Activated CD8-positive, alpha-beta memory T cell treated with anti-CD3 and anti-CD28 coated beads, Interleukin-2, amount 50 U/mL, for 48 hours (primary cell): Measurements from ENCODE around the gene PPFIBP2.

Experiments used
- DNase-seq: peaks from one replicate; pipeline ENCODE4 v3.0.0-alpha.2; 2020

Gene PPFIBP2

DNA sequence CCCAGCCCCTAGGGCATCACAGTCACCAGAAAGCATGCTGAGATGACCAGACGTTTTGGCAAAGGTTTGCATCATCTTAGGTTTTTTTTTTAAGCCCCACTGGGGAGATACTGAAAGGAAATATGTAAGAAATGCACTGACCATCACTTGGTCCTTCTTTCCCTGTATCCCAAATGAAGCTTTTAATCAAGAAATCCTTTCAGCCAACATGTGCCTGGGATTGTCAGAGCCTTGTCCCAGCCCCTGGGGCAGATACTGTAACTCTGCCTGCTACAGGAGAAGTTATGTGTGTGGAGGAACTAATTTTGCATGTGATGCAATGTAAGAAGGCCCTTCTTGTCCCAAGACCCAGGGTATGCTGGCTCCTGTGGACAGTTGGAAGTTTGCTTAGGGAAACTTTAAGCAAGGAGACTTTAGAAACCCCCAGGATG is 65.6 kb downstream of the PPFIBP2 start:
- no peak for DNase-seq

- DNase-seq = no peak
These were observed 67.3 kb downstream of the PPFIBP2 start for GRCh38 chr11:7581021-7581590.

DNA sequence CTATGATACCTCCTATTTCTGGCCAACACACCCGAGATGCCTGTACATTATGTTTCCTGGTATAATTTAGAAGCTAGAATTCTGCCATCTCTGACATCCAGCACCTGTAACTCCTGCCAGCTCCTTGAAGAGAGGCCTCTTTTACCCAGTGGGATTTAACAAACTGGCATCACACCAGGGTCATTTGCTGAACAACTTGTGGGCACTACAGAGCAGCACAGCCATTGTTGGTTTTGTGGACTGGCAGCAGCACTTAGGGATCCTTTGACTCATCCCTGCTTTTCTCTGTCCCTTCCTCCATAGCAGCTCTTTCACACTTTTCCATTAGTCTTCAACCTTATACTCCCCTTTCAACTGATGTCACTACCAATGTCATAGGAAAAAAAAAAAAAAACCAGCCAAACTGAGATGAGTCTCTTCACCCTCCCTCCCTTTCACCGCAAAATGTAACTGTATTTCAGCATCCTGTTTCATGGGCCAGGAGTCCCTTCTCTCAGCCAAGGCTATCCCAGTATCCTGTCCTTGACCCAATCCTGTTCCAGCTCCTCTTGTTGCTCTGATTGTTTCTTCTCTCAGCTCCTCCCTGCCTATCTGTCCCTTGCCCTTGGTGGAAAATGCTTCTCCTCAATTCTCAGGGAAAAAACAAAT is 68.7 kb downstream of the PPFIBP2 start:
- no peak for DNase-seq

- DNase-seq = no peak
These were observed 69.4 kb downstream of the PPFIBP2 start for GRCh38 chr11:7583248-7583647.

DNA sequence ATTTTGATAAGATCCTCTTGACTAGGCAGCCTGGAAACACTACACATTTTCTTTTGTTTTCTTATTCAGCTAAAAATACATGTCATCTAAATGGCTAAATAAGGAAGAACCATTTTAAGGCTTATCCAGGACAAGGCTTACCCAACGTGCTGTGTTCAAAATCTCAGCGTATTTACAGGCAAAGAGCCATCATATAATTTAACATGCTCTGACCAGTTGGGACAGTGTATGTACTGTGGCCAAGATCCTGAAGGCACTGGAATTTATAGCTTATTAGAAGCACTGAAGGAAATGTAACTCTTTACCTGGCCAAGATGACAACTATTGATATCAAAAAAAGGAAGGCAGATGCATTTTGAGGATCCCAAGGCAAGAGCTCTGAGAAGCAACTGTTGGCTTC is 71.1 kb downstream of the PPFIBP2 start:
- no peak for DNase-seq

GRCh38 chr11:7585816-7586215 is 72.0 kb downstream of the PPFIBP2 start:
- DNase-seq = no peak

DNA sequence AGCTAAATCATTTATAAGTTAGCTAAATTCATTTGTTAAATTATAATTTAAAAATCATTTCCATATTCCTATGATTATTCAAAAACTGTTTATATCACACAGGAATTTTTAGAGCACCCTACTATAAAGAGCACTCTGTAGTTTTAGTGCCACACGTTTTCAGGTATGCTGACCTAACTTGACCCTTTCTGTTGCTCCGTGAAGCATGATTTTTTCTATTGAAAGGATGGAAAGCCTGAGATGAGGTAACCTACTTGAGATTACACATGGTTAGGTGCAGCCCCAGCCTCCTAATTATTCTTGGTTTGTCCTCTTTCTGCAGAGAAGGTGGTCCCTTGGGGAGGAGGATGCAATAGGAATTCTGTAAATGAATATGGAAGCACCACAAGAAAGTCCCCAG is 72.6 kb downstream of the PPFIBP2 start:
- DNase-seq = no peak

GRCh38 chr11:7587712-7588111 is 73.9 kb downstream of the PPFIBP2 start:
- no peak for DNase-seq

GRCh38 chr11:7589861-7590260 is 76.1 kb downstream of the PPFIBP2 start:
- DNase-seq = no peak

- no peak for DNase-seq
These were observed 76.7 kb downstream of the PPFIBP2 start for GRCh38 chr11:7590529-7590928.

DNA sequence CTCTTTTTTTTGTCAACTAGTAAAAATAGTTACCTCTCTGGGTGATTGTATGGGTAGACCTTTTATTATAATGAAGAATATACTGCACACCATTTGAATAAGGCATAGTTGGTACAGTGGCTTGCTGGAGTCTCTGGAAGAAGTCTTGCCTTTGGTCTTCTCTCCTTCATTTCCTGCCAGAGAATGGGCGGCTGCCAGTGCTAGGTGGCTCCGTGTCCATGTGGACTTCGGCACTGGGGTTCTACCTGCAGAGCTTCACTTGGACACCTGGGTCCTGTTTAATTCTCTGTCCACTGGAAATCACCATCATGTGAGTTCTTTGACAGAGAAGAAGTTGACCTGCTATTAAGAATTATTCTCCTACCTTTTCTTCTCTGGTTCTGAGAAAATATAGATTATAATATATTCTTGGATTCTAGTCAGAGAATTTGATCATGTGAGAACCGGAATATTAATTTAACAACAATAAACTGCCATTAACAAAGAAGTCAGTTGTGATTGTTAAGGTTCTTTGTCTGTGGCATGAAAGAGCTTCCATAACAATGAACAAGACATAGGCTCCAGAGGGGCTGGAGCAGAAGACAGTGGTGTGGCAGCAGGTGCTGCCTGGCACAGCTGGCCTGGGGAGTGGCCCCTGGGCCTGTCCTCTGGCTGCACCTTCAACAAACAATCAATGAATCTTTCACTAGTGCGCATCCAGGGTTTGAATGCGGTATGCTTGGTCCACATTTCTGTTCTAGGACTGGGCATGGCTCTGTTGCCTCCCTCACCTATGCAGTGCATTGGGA is 77.5 kb downstream of the PPFIBP2 start:
- DNase-seq = no peak

- no peak for DNase-seq
These were observed 78.2 kb downstream of the PPFIBP2 start for GRCh38 chr11:7591987-7592386.

DNA sequence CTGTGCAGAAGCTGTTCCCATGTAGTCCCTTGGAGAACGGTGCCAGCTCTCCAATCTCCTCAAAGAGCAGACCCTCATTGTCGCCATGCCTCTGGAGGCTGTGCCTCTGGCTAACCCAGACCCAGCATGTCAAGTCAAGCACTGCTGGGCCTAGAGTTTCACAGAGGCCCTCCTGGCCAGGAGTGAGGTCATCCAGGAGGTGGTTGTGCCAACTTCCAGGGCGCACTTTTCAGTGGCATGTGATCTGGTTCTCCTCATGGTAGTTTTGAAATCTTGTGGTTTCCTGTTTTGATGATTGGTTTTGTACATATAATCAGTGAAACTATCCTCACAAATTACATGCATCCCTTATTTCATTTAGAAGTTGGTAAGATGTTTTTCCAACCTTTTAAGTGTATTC is 78.9 kb downstream of the PPFIBP2 start:
- DNase-seq = no peak

DNA sequence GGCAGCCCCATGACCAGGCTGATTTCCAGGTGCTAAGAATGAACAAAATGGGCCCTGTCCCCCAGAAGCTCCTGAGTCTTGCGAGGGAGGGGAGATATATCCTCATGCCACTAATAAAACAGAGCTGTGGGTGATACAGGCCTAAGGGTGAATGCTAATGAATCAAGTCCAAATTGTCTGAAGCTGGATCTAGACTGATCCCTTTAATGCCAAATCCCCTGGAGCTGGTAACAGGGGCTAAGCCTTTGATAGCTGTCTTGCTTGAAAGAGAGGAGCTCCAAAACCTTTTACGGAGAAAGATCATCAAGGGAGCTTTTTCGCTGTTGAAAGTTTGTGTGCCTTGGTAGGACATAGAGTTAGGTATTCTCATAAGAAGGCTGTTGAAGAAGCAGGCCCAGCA is 79.7 kb downstream of the PPFIBP2 start:
- no peak for DNase-seq

GRCh38 chr11:7595016-7595866 is 81.4 kb downstream of the PPFIBP2 start:
- no peak for DNase-seq

- no peak for DNase-seq
These were observed 82.2 kb downstream of the PPFIBP2 start for GRCh38 chr11:7595951-7596350.

GRCh38 chr11:7596975-7597391 is 83.2 kb downstream of the PPFIBP2 start:
- no peak for DNase-seq

DNA sequence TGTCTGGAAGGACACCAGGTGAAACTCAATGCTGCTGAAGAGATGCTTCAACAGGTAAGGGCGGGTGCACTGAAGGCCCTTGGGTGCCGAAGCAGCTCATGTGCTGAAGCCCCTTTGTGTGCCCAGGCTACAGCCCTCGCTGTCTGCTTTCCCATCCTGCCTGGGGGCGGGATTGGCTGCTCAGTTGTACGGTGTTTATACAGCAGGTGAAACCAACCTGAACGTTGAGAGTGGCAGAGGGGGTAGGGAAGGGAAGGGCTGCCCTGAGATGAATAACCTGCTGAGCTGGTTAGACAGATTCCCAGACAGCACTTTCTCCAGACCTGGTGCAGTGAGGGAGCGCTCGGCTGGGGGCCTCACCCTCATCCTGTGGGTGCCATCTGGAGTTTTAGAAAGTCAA is 83.8 kb downstream of the PPFIBP2 start:
- DNase-seq = no peak

GRCh38 chr11:7599209-7599608 is 85.4 kb downstream of the PPFIBP2 start:
- DNase-seq = no peak

- DNase-seq = no peak
These were observed 86.5 kb downstream of the PPFIBP2 start for GRCh38 chr11:7600205-7600775.

GRCh38 chr11:7603031-7603781 is 89.4 kb downstream of the PPFIBP2 start:
- DNase-seq = no peak

- no peak for DNase-seq
These were observed 90.6 kb downstream of the PPFIBP2 start for GRCh38 chr11:7604331-7604955.
